HPDE6-E6E7 (cell line): ENCODE measurements around the gene ASF1A.

Source experiments
- DNase-seq: peaks from one replicate; pipeline ENCODE4 v3.0.0; 2011; ENCODE audit warnings: missing footprints; ENCODE audit errors: extremely low spot score

The ASF1A gene

GRCh38 chr6:118881440-118882313 is 12.3 kb upstream of the ASF1A start:
- no peak for DNase-seq

- no peak for DNase-seq
Observed at GRCh38 chr6:118882314-118882905, 11.5 kb upstream of the ASF1A start.

- no peak for DNase-seq
Observed at GRCh38 chr6:118886641-118887040, 7.3 kb upstream of the ASF1A start.

DNA sequence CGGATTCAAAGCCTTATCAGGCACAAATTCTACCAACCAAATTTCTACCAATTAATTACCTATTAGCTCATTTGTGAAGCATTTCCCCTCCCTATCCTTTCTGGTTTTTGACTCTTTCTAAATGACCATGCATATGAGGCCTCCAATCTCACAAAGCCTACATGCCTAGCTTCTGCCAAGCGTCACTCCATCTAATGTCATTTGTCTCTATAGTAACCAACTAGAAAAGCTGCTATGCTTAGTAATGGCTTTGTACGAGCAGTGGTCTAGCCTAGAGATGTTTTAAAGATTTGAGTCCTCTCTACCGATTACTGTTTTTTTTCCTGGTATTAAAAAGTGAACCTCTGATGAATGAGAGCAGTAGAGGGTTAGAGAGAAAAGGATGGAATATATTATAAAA is 4.8 kb upstream of the ASF1A start:
- no peak for DNase-seq

DNA sequence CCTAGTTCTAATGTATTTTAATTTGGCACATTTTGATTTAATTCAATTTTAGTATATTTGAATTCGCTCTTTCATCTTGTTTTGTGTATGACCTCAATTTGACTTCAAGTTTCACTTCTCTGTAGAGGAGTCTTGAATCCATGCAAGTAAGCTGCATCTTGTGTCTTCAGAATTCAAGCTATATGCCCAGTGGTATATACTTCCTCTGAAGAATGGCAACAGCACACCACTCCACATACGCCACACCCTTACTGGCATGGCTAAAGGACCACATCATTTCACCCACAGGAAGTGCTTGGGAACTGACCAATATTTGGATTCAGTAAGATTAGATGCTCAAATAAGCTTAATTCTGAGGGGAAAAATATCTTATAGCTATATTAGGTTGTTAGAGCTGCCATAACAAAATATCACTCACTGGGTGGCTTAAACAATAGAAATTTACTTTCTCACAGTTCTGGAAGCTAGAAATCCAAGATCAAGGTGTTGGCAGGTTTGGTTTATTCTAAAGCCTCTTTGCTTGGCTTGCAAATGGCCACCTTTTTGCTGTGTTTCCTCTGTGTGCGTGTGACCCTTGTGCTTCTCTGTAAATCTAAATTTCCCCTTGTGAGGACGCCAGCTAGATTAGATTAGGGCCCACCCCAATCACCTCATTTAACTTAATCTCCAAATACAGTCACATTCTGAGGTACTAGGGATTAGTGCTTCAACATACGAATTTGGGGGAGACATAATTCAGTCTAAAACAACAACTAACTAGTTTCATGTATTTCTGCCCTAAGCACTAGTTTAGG is 2.8 kb upstream of the ASF1A start:
- DNase-seq, result no peak

- no peak for DNase-seq
Observed at GRCh38 chr6:118892355-118892991, 1.5 kb upstream of the ASF1A start.

- no peak for DNase-seq
Observed at GRCh38 chr6:118893064-118893806, 717 bp upstream of the ASF1A start.

- DNase-seq, result peak; percentile 29
Observed at GRCh38 chr6:118894425-118895260, 691 bp downstream of the ASF1A start.

GRCh38 chr6:118895261-118895560 is 1.3 kb downstream of the ASF1A start:
- no peak for DNase-seq

DNA sequence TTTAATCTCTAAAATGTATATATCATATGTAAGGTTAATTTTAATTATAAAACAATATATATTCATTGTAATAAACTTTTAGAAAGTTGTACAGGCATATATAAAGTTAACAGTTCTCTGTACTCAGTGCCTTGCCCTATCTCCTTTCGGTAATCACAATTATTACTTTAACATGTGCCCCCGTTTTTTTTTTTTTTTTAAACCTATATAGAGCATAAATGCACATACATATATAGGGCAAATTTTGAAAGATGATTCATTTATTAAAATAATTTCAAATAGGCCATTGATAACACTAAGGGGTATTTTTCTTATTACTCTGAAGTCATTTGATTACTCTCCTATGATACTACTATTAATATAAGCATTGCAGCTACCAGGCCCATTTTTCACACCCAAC is 1.9 kb downstream of the ASF1A start:
- no peak for DNase-seq

- DNase-seq, result peak; percentile 49
Observed at GRCh38 chr6:118896339-118897136, 2.6 kb downstream of the ASF1A start.

GRCh38 chr6:118897386-118897785 is 3.4 kb downstream of the ASF1A start:
- DNase-seq, result no peak

DNA sequence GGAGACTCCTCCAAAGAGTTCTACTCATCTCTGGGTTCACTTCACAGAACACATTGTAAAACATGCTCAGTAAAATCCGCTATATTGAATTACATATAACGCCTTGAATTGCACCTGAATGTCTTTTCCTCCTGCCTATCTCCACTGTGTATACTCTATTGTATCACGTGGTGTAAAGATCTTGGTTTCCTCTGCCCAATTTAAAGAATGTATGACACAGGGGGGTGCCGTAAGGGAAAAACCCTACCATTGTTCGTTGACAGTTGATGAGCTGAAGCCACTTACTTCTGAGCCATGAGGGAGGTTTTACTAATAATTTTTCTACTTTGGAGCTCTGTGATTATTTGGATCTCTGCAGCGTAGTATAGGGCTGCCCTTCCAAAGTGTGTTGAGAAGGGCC is 6.0 kb downstream of the ASF1A start:
- DNase-seq, result no peak

GRCh38 chr6:118902726-118903125 is 8.8 kb downstream of the ASF1A start:
- no peak for DNase-seq

- DNase-seq, result no peak
Observed at GRCh38 chr6:118903138-118903537, 9.2 kb downstream of the ASF1A start.

DNA sequence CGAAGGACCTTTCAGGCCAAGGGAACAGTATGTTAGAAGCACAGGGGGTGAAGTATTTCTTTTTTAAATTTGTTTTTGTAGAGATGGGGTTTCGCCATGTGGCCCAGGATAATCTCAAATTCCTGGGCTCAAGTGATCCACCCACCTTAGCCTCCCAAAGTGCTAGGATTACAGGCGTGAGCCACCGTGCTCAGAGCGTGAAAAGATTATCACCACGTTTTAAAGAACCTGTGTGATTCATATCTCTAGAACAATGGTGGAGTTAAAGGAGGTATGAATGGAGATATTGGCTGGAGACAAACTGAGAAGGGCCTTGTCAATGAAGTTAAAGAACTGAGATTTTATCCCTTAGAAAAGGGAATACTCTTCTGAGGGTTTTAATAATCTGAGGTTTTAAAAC is 9.7 kb downstream of the ASF1A start:
- DNase-seq, result no peak

DNA sequence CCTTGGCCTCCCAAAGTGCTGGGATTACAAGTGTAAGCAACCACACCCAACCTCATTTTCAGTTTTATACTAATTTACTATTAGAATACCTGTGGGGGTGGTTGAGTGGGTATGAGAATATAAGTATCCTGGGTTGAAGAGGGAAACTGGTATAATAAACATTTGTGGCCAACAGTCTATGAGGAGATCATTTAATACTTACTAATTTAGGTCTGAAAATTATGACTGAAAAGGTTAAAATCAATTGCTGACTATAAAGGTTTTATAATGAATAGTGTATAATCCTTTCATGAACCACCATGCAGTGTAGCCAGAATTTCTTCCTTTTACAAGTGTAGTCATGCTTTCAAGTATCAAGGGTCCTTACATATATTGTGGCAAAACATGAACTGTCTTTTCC is 11.1 kb downstream of the ASF1A start:
- DNase-seq, result no peak

GRCh38 chr6:118905851-118906250 is 11.9 kb downstream of the ASF1A start:
- DNase-seq, result no peak

- no peak for DNase-seq
Observed at GRCh38 chr6:118908441-118908840, 14.5 kb downstream of the ASF1A start.

GRCh38 chr6:118912646-118913045 is 18.7 kb downstream of the ASF1A start:
- DNase-seq, result no peak
